GM12801 (cell line): ENCODE results near the gene GNB3.

Experiments
- TF ChIP-seq, protein P1 (sequence below): IDR thresholded peaks from one replicate; pipeline ENCODE4 v1.5.1; 2011; ENCODE audit warnings: control low read depth; ENCODE audit not compliant: insufficient read length; ENCODE audit errors: extremely low read depth

Gene GNB3

DNA sequence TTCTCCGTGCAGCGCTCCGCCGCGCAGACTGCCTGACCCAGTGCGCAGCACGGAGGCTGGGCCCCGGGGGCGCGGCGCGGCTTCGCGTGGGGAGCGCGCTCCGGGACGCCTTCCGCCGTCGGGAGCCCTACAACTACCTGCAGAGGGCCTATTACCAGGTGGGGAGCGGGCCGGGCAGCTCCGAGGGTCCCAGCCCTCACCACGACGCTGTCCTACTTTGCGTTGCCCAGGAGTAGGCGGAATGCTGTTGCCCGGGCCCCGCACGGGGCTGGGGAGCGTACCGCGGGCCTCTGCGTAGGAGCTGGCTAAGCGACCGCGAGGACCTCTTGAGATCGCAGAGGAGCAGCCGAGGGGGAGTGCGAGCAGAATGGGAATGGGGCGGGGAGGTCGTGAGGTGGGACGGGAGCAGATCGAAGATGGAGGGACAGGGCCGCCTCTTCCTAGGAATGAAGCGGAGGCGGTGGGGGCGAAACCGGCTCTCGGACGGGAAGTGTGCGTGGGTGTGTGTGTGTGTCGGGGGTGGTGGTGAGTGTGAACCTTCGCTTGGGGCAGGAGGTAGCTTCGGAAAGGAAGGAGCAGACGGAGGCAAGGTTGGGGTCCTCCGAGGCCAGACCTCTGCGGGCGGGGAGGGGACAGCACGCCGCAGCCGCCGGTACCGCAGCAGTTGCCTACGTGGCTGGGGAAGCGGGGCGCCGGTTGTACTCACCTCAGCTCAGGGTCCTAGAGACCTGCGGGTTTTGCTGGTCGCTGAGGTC lies 11.8 kb upstream of the GNB3 start:
- TF ChIP-seq, protein P1, sequence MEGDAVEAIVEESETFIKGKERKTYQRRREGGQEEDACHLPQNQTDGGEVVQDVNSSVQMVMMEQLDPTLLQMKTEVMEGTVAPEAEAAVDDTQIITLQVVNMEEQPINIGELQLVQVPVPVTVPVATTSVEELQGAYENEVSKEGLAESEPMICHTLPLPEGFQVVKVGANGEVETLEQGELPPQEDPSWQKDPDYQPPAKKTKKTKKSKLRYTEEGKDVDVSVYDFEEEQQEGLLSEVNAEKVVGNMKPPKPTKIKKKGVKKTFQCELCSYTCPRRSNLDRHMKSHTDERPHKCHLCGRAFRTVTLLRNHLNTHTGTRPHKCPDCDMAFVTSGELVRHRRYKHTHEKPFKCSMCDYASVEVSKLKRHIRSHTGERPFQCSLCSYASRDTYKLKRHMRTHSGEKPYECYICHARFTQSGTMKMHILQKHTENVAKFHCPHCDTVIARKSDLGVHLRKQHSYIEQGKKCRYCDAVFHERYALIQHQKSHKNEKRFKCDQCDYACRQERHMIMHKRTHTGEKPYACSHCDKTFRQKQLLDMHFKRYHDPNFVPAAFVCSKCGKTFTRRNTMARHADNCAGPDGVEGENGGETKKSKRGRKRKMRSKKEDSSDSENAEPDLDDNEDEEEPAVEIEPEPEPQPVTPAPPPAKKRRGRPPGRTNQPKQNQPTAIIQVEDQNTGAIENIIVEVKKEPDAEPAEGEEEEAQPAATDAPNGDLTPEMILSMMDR = no peak

DNA sequence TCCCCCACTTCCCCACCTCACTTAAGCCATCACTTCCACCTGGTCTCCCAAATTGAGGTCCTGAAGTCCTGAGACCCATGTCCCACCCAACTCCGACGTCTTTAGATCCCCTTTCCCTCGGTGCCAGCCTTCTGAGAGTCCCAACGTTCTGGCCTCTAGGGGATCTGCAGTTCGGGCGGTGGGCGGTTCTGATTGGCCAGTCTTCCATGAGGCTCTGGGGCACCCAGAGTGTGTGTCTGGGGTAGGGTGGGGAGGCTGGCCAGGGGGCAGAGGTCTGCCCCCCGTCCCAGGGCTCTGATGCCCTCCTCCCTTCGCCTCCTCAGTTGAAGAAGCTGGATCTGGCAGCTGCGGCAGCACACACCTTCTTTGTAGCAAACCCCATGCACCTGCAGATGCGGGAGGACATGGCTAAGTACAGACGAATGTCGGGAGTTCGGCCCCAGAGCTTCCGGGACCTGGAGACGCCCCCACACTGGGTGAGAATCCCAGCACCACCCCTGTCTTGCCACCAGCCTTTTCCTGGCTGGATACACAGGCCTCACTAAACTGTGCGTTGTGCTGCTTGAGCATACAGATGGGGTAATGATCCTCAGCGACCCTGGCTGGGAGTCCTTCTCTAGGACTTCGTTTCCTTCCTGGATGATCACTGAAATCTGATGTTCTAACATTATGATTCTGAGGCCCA lies 11.0 kb upstream of the GNB3 start:
- TF ChIP-seq, protein P1 = no peak

DNA sequence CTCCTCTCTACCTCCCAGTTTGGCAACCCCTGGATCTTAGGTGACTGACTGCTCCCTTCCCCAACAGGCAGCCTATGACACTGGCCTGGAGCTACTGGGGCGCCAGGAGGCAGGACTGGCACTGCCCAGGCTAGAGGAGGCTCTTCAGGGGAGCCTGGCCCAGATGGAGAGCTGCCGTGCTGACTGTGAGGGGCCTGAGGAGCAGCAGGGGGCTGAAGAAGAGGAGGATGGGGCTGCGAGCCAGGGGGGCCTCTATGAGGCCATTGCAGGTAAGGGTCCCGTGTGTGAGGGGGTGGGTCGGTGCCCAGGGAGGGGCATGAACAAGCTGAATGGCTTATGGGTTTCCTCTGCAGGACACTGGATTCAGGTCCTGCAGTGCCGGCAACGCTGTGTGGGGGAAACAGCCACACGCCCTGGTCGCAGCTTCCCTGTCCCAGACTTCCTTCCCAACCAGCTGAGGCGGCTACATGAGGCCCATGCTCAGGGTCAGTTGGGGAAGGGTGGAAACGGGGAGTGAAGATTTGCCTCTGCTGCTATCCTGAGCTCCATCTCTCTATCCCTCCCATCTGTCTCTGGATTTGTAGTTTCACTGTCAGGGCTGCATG lies 10.3 kb upstream of the GNB3 start:
- TF ChIP-seq, protein P1 = no peak

DNA sequence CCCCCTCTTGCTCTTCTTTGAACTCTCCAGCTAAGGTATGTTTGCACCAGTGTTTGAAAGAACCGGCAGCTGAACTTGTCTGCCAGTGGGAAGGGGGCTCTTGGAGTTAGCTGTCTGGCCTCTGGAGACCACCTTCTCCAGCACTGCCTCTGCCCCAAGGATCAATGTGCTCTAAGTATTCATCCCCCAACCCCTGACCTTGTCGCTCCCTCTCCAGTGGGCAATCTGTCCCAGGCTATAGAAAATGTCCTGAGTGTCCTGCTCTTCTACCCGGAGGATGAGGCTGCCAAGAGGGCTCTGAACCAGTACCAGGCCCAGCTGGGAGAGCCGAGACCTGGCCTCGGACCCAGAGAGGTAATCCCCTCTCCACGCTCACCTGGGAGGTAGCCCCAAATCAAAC lies 9.7 kb upstream of the GNB3 start:
- TF ChIP-seq, protein P1 = no peak

DNA sequence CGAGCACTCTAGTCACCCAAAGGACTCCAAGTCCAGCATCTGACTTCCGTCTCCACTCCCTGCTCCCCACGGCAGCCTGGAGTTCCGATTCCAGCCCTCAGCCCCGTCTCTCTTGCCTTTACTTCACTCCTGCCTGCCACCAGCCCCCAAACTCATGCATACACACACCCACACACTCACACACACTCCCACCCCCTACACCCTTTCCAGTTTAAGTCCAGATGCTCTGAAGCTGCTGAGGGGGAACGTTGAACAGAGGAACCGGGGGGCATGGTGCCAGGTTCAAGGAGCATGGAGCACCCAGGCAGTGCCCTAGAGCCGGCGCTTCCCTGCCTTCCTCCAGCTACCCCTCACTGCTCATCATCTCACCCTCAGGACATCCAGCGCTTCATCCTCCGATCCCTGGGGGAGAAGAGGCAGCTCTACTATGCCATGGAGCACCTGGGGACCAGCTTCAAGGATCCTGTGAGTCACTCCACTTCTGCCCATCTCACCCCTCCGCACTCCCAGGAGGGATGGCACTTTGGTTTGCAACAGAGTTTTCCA lies 9.2 kb upstream of the GNB3 start:
- TF ChIP-seq, protein P1 = no peak

DNA sequence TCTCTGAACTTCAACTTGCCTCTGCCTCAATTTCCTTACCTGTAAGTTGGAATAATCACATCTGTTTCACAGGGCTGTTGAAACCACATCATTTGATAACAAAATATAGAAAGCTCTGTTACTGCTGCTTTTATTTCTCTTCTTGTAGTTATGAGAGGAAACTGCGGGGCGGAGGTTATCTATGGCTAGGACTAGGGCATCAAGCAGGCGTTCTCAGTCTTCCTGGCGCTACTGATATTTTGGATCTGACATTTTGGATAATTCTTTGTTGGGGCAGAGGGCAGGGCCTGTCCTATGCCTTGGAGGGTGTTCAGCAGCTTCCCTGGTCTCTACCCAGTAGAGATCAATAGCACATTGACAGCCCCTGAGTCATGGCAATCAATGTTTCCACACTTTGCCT lies 8.6 kb upstream of the GNB3 start:
- TF ChIP-seq, protein P1 = no peak

DNA sequence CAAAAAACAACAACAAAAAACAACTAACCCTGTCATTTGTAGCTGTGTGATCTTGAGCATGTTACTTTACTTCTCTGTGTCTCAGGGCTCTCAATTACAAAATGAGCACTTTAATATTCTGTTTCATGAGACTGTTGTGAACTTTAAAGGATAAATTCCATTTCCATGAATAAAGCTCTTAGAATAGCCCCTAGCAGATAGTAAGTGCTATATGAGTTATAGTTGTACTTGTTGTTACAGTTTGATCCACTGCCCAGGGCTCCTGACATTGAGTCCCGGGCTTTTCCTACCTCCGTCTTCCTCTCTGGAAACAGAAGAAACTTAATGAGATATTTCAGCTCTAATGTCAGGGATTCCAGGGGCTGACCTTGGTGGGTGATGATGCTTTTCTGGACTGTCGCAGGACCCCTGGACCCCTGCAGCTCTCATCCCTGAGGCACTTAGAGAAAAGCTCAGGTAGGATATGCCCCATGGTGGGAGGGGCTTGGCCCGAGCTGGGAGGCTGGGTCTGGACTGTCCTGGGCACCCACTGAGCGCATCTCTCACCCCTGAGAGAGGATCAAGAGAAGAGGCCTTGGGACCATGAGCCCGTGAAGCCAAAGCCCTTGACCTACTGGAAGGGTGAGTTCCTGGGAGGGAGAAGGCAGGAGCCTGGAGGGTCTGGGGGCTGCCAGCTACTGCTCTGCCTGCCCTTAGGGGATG lies 7.4 kb upstream of the GNB3 start:
- TF ChIP-seq, protein P1 = no peak
